ENCODE results near the gene MST1.

The MST1 gene

DNA sequence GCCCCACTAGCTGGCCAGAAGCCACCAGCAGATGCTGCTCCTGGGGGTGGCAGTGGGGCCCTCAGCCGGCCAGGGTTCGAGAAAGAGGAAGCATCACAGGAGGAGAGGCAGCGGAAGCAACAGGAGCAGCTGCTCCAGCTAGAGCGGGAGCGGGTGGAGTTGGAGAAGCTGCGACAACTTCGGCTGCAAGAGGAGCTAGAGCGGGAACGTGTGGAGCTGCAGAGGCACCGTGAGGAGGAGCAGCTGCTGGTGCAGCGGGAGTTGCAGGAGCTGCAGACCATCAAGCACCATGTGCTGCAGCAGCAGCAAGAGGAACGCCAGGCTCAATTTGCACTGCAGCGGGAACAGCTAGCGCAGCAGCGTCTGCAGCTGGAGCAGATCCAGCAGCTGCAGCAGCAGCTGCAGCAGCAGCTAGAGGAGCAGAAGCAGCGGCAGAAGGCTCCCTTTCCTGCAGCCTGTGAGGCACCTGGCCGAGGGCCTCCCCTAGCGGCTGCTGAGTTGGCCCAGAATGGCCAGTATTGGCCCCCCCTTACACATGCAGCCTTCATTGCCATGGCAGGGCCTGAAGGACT, 32.6 kb downstream of the MST1 start:
- no peak for DNase-seq (ENCODE audit: low read depth in 2 of 2)

- no peak for DNase-seq (ENCODE audit: low read depth in 2 of 2)
Measured at GRCh38 chr3:49655731-49656285, 33.5 kb downstream of the MST1 start.

DNA sequence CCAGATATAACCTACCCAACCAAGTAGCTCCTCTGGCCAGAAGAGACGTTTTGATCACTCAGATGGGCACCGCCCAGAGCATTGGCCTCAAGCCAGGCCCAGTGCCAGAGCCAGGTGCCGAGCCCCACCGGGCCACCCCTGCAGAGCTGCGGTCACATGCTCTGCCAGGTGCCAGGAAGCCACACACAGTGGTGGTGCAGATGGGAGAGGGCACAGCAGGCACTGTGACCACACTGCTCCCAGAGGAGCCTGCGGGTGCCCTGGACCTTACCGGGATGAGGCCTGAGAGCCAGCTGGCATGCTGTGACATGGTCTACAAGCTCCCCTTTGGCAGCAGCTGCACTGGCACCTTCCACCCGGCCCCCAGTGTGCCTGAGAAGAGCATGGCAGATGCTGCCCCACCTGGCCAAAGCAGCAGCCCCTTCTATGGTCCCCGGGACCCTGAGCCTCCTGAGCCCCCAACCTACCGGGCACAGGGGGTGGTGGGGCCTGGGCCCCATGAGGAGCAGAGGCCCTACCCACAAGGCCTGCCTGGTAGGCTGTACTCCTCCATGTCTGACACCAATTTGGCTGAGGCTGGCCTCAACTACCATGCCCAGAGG, 34.2 kb downstream of the MST1 start:
- no peak for DNase-seq (ENCODE audit: low read depth in 2 of 2)

DNA sequence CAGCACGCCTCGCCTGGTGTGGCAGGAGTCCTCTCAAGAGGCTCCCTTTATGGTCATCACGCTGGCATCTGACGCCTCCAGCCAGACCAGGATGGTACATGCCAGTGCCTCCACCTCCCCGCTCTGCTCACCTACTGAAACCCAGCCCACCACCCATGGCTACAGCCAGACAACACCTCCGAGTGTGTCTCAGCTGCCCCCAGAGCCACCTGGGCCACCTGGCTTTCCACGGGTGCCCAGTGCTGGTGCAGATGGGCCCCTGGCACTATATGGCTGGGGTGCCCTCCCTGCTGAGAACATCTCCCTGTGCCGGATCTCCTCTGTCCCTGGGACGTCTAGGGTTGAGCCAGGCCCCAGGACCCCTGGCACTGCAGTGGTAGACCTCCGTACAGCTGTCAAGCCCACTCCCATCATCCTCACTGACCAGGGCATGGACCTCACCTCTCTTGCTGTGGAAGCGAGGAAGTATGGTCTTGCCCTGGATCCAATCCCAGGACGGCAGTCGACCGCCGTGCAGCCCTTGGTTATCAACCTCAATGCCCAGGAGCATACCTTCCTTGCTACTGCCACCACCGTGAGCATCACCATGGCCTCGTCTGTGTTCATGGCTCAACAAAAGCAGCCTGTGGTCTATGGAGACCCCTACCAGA, 35.0 kb downstream of the MST1 start:
- no peak for DNase-seq (ENCODE audit: low read depth in 2 of 2)

DNA sequence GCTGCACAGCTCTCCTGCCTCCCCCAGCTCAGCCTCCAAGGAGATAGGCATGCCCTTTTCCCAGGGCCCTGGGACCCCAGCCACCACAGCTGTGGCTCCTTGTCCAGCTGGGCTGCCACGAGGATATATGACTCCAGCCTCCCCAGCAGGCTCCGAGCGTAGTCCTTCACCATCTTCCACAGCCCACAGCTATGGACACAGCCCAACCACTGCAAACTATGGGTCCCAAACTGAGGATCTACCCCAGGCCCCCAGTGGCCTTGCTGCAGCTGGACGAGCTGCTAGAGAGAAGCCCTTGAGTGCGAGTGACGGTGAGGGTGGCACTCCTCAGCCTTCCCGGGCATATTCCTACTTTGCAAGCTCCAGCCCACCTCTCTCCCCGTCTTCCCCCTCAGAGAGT, 35.7 kb downstream of the MST1 start:
- no peak for DNase-seq (ENCODE audit: low read depth in 2 of 2)

DNA sequence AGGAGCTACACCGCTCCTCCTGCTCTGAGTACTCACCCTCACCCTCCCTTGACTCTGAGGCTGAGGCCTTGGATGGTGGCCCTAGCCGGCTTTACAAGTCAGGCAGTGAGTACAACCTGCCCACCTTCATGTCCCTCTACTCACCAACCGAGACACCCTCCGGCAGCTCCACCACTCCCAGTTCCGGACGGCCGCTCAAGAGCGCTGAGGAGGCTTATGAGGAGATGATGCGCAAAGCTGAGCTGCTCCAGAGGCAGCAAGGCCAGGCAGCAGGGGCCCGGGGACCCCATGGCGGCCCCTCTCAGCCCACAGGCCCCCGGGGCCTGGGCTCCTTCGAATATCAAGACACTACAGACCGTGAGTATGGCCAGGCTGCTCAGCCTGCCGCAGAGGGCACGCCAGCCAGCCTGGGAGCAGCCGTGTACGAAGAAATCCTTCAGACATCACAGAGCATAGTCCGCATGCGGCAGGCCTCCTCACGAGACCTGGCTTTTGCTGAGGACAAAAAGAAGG, 36.3 kb downstream of the MST1 start:
- DNase-seq (ENCODE audit: low read depth in 2 of 2) = no peak

DNA sequence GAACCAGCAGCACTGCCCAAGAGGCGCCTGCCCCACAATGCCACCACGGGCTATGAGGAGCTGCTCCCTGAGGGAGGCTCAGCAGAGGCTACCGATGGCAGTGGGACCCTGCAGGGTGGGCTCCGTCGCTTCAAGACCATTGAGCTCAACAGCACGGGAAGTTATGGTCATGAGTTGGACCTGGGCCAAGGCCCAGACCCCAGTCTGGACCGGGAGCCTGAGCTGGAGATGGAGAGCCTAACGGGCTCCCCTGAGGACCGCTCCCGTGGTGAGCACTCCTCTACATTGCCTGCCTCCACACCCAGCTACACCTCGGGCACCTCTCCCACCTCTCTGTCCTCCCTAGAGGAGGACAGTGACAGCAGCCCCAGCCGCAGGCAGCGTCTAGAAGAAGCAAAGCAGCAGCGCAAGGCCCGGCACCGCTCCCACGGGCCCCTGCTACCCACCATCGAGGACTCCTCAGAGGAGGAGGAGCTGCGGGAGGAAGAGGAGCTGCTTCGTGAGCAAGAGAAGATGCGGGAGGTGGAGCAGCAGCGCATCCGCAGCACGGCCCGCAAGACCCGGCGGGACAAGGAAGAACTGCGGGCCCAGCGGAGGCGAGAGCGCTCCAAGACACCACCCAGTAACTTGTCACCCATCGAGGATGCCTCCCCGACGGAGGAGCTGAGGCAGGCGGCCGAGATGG, 36.9 kb downstream of the MST1 start:
- no peak for DNase-seq (ENCODE audit: low read depth in 2 of 2)

- no peak for DNase-seq (ENCODE audit: low read depth in 2 of 2)
Measured at GRCh38 chr3:49650637-49651036, 38.6 kb downstream of the MST1 start.

DNA sequence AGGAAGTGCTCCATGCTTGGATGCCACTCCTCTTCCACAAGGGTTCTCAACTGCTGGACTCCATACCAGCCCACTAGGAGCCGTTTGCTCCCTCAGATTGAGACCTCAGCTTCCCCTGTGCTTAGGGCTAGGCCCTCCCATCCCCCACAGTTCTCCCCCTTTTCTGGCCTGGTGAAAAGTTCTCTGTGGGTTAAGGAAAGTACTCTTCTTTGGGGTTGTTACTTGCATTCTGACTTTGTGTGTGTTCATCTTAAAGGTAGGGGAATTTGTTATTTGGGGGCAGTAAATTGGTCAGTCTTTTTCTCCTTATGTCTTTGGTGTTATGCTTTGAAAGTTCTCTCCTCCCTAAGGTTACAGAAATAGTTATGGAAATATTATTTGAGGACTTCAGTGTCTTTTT, 39.1 kb downstream of the MST1 start:
- DNase-seq (ENCODE audit: low read depth in 2 of 2) = no peak

- no peak for DNase-seq (ENCODE audit: low read depth in 2 of 2)
Measured at GRCh38 chr3:49649576-49649975, 39.7 kb downstream of the MST1 start.

- DNase-seq (ENCODE audit: low read depth in 2 of 2) = no peak
Measured at GRCh38 chr3:49648354-49649019, 40.8 kb downstream of the MST1 start.

DNA sequence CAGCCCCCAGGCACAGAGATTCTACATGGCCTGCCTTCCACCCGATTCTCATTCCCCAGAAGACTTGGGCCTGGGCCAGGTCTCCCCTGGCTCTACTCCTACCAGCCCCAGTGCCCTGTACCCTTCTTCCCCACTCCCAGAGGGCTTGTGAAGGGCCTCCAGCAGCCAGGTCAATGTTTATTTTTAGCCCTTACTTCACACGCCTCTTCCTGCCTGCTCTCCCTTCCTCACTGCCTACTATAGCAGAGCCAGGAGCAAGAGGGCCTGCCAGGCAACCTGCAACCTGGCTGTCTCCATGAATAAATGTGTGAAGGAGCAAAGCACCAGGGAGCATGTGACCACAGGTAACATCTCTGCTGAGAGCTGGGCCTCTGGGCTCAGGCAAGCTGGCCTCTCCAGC, 41.5 kb downstream of the MST1 start:
- DNase-seq (ENCODE audit: low read depth in 2 of 2) = no peak

- no peak for DNase-seq (ENCODE audit: low read depth in 2 of 2)
Measured at GRCh38 chr3:49646236-49646635, 43.0 kb downstream of the MST1 start.

- DNase-seq (ENCODE audit: low read depth in 2 of 2) = no peak
Measured at GRCh38 chr3:49644684-49645083, 44.6 kb downstream of the MST1 start.

- no peak for DNase-seq (ENCODE audit: low read depth in 2 of 2)
Measured at GRCh38 chr3:49642708-49643145, 46.5 kb downstream of the MST1 start.

DNA sequence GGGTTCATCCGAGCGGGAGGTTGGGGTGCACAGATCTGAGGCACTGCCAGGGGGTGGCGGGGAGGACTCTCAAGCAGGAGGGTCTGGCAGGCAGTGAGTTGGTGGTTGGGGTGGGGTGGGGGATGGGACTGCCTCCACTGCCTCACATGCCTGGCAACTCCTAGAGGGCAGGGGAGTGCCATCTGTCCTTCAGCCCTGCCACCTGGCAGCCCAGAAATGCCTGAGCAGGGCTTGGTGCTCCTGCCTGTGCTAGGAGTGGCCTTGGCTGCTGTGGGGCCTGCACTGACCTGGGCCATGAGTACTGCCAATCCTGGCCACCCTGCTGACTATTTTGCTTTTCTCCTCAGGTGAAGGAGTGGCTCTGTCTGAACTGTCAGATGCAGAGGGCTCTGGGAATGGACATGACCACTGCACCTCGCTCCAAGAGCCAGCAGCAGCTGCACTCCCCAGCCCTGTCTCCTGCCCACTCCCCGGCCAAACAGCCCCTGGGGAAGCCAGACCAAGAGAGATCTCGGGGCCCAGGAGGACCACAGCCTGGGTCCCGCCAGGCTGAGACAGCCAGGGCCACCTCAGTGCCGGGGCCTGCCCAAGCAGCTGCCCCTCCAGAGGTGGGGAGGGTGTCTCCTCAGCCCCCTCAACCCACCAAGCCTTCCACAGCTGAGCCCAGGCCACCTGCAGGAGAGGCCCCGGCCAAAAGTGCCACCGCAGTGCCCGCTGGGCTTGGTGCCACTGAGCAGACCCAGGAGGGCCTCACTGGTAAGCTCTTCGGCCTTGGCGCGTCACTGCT, 47.2 kb downstream of the MST1 start:
- DNase-seq (ENCODE audit: low read depth in 2 of 2) = no peak

- DNase-seq (ENCODE audit: low read depth in 2 of 2) = no peak
Measured at GRCh38 chr3:49641292-49641691, 48.0 kb downstream of the MST1 start.

DNA sequence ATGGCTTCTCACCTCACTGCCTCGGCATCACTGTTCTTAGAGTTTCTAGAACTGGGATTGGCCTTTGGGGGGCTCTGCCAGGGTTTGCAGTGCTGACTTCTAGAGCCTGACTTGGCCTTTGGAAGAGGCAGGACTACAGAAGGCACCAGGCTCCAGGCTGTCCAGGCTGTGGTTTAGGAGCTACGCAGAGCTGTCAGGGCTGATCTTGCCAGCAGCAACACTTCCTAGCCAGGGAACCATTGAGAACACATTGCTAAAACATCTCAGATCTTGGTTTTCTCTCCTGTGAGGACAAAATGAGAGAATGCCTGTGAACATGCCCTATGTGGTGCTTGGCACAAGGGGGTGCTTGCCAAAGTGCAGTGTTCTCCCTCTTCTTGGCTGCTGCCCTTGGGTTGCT, 49.7 kb downstream of the MST1 start:
- DNase-seq (ENCODE audit: low read depth in 2 of 2) = no peak

DNA sequence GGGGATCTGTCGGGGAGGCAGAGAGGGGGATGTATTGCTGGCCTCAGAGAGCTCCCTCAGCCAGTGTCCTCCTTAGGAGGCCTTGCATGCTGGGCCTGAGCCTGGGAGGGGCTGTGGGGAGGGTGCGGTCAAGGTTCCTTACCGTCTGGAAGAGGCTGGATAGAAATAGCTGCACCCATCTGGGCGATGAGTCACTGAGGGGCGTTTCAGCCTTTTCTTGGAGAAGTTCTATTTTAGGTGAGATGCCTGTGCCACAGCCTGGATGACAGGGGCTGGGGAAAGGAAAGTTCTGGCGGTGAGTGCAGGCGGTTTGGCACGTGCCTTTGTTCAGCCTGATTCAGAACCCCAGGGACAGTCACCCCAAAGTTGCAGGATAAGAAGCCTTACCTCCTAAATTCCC, 50.8 kb downstream of the MST1 start:
- DNase-seq (ENCODE audit: low read depth in 2 of 2) = no peak

DNA sequence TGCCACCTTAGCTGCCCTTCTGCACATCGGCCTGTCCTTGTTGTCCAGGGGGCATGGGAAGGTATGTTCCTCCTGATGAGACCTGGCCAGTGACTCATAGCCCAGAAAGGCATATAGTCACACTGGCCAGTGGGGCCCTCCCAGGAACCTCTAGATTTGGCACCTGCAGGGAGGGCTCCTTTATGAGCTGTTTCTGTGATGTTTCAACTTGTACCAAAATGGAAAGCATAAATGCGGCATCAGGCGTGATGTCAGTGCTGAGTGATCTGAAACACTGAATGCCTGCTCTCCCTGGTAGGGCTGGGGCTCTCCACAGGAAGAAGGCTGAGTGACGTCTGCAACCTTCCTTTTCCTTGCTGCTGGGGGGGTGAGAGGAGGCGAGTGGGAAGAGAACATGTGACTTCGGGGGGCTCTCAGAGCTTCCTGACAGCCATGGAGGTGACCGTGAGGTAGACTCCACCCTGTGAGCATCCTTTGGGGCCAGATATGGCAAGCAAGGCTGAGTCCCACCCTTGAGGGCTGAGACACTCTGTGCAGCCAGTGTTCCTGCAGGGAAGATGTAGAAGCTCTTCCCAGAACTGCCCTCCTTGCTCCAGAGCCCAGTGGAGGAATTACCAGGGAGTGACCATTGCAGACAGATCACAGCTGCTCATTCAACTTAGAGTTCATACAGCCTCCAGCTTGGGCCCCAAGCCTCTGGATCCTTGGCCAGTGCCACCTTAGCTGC, 52.2 kb downstream of the MST1 start:
- DNase-seq (ENCODE audit: low read depth in 2 of 2) = no peak
